H9 (cell line): ENCODE data around the gene MECR. TPM values are rescaled to one million over a fixed set of nuclear protein-coding genes. Genes with fewer than 3 reads are reported as not detected.

Source experiments
- DNase-seq: peaks from one replicate; pipeline ENCODE4 v3.0.0-alpha.2; 2017
- H2AFZ ChIP-seq: one replicate; pipeline ENCODE4 v1.6.1; 2013; ENCODE audit warnings: mild to moderate bottlenecking, low read length, control low read depth, moderate library complexity
- H2AK5ac ChIP-seq: 2 replicates; pipeline ENCODE4 v1.6.1; 2013; ENCODE audit warnings: low read length, control low read depth, mixed read lengths; ENCODE audit not compliant: insufficient read length
- H2BK120ac ChIP-seq: one replicate; pipeline ENCODE4 v1.6.1; 2013; ENCODE audit warnings: low read depth, mild to moderate bottlenecking, low read length, control low read depth, inconsistent platforms; ENCODE audit not compliant: poor library complexity, severe bottlenecking
- H2BK12ac ChIP-seq: 2 replicates; pipeline ENCODE4 v1.6.1; 2013; ENCODE audit warnings: low read length, control low read depth, mixed read lengths, low read depth; ENCODE audit not compliant: insufficient read length
- H2BK15ac ChIP-seq: 2 replicates; pipeline ENCODE4 v1.6.1; 2013; ENCODE audit warnings: low read depth, low read length, control low read depth
- H2BK20ac ChIP-seq: one replicate; pipeline ENCODE4 v1.6.1; 2013; ENCODE audit warnings: low read depth, mild to moderate bottlenecking, low read length, control low read depth, inconsistent platforms; ENCODE audit not compliant: poor library complexity, severe bottlenecking
- H2BK5ac ChIP-seq: 2 replicates; pipeline ENCODE4 v1.6.1; 2013; ENCODE audit warnings: low read length, control low read depth, mixed read lengths; ENCODE audit not compliant: insufficient read length
- H3K14ac ChIP-seq: 2 replicates; pipeline ENCODE4 v1.6.1; 2013; ENCODE audit warnings: low read length, control low read depth; ENCODE audit not compliant: insufficient read depth
- H3K18ac ChIP-seq: 2 replicates; pipeline ENCODE4 v1.6.1; 2013; ENCODE audit warnings: low read depth, mild to moderate bottlenecking, mixed read lengths, low read length, control low read depth; ENCODE audit not compliant: insufficient read length
- H3K23ac ChIP-seq: 2 replicates; pipeline ENCODE4 v1.6.1; 2013; ENCODE audit warnings: low read length, control low read depth, mixed read lengths, low read depth; ENCODE audit not compliant: insufficient read length
- H3K23me2 ChIP-seq: 2 replicates; pipeline ENCODE4 v1.6.1; 2013; ENCODE audit warnings: low read depth, mild to moderate bottlenecking, mixed read lengths, low read length, control low read depth; ENCODE audit not compliant: insufficient read length, poor library complexity, severe bottlenecking
- H3K27ac ChIP-seq: 2 replicates; pipeline ENCODE4 v1.5.1; 2013; ENCODE audit warnings: low read length, control low read depth, mixed read lengths, low read depth; ENCODE audit not compliant: insufficient read length
- H3K27me3 ChIP-seq: 2 replicates; pipeline ENCODE4 v1.6.1; 2013; ENCODE audit warnings: low read length, control low read depth, inconsistent platforms; ENCODE audit not compliant: insufficient read depth
- H3K4ac ChIP-seq: 2 replicates; pipeline ENCODE4 v1.6.1; 2013; ENCODE audit warnings: low read depth, mild to moderate bottlenecking, control low read depth, inconsistent platforms, low read length, moderate library complexity
- H3K4me1 ChIP-seq: 2 replicates; pipeline ENCODE4 v1.6.1; 2013; ENCODE audit warnings: low read length, control low read depth, inconsistent platforms; ENCODE audit not compliant: insufficient read depth
- H3K4me2 ChIP-seq: 2 replicates; pipeline ENCODE4 v1.6.1; 2013; ENCODE audit warnings: low read length, control low read depth, mixed read lengths; ENCODE audit not compliant: insufficient read length, insufficient read depth
- H3K56ac ChIP-seq: 2 replicates; pipeline ENCODE4 v1.6.1; 2013; ENCODE audit warnings: low read depth, mild to moderate bottlenecking, mixed read lengths, low read length, control low read depth; ENCODE audit not compliant: insufficient read length
- H3K79me1 ChIP-seq: 2 replicates; pipeline ENCODE4 v1.6.1; 2013; ENCODE audit warnings: low read depth, mild to moderate bottlenecking, moderate library complexity, low read length, control low read depth, inconsistent platforms; ENCODE audit not compliant: insufficient read depth, poor library complexity, severe bottlenecking
- H3K79me2 ChIP-seq: 2 replicates; pipeline ENCODE4 v1.6.1; 2013; ENCODE audit warnings: low read length, control low read depth, inconsistent platforms; ENCODE audit not compliant: insufficient read depth
- H3K9ac ChIP-seq: 2 replicates; pipeline ENCODE4 v1.6.1; 2013; ENCODE audit warnings: low read length, control low read depth, mixed read lengths; ENCODE audit not compliant: insufficient read length; ENCODE audit errors: extremely low read depth
- H3K9me3 ChIP-seq: one replicate; pipeline ENCODE4 v1.6.1; 2013; ENCODE audit warnings: low read depth, low read length, inconsistent platforms; ENCODE audit not compliant: control insufficient read depth
- H3T11ph ChIP-seq: one replicate; pipeline ENCODE4 v1.6.1; 2013; ENCODE audit warnings: mild to moderate bottlenecking, low read length, control low read depth, inconsistent platforms
- H4K20me1 ChIP-seq: one replicate; pipeline ENCODE4 v1.6.1; 2013; ENCODE audit not compliant: control insufficient read depth, insufficient read length, insufficient read depth
- H4K5ac ChIP-seq: 2 replicates; pipeline ENCODE4 v1.6.1; 2013; ENCODE audit warnings: low read depth, mild to moderate bottlenecking, mixed read lengths, low read length, control low read depth; ENCODE audit not compliant: insufficient read length
- H4K8ac ChIP-seq: replicated peaks from 2 replicates; pipeline ENCODE4 v1.6.1; 2013; ENCODE audit warnings: low read length, control low read depth, mixed read lengths, low read depth; ENCODE audit not compliant: insufficient read length
- H4K91ac ChIP-seq: 2 replicates; pipeline ENCODE4 v1.6.1; 2013; ENCODE audit warnings: low read depth, mild to moderate bottlenecking, moderate library complexity, mixed read lengths, low read length, control low read depth; ENCODE audit not compliant: insufficient read length
- H3K27ac Mint-ChIP-seq, 3 experiments: 2 replicates in 2 of 3; 3 replicates in 1 of 3; pipeline ENCODE4 v1.8.0; 2020 to 2021; ENCODE audit warnings: mixed read lengths in 3 of 3, mild to moderate bottlenecking in 1 of 3, moderate library complexity in 1 of 3
- H3K27me3 Mint-ChIP-seq: 2 replicates; pipeline ENCODE4 v1.8.0; 2021; ENCODE audit warnings: low read depth, mild to moderate bottlenecking, moderate library complexity, mixed read lengths
- H3K36me3 Mint-ChIP-seq, 3 experiments: 2 replicates in 2 of 3; 3 replicates in 1 of 3; pipeline ENCODE4 v1.8.0; 2020 to 2021; ENCODE audit warnings: low read depth in 3 of 3, mixed read lengths in 3 of 3; ENCODE audit not compliant: insufficient read depth in 1 of 3
- H3K4me1 Mint-ChIP-seq, 2 experiments: 2 replicates each; pipeline ENCODE4 v1.8.0; 2020; ENCODE audit warnings: mixed read lengths in 2 of 2
- H3K4me3 Mint-ChIP-seq, 2 experiments: 2 replicates in 1 of 2; 3 replicates in 1 of 2; pipeline ENCODE4 v1.8.0; 2020 to 2021; ENCODE audit warnings: mild to moderate bottlenecking in 2 of 2, mixed read lengths in 2 of 2, moderate library complexity in 1 of 2
- H3K9me3 Mint-ChIP-seq, 2 experiments: 2 replicates in 1 of 2; 3 replicates in 1 of 2; pipeline ENCODE4 v1.8.0; 2020; ENCODE audit warnings: mild to moderate bottlenecking in 2 of 2, mixed read lengths in 2 of 2, moderate library complexity in 1 of 2
- WGBS: extraction: QIAGEN DNeasy Blood & Tissue Kit; methylation state at CpG from one replicate; pipeline ENCODE4 v1.1.7; 2013; ENCODE audit warnings: missing lambda C conversion rate, low lambda C conversion rate, mixed read lengths; ENCODE audit not compliant: insufficient read length; ENCODE audit errors: extremely low coverage; 5-methylcytosine and 5-hydroxymethylcytosine counted together
- total RNA-seq: library from RNA; stranded (reverse); gene quantifications from 2 replicates; pipeline ENCODE4 v1.2.1, GENCODE V29; 2021
- TF ChIP-seq, protein P1 (sequence below): fragments of 200-600 bp; sonication (generic); conservative IDR thresholded peaks from 3 replicates; pipeline ENCODE4 v1.8.0; 2021; ENCODE audit warnings: antibody characterized with exemption, mild to moderate bottlenecking

The MECR gene
- total RNA-seq, 1 experiment from 2014 or later: 30.9 TPM

GRCh38 chr1:29197993-29198392 is 32.7 kb downstream of the MECR start:
- H3K27ac ChIP-seq: no peak overlapping the region

More at GRCh38 chr1:29197993-29198392, 32.7 kb downstream of the MECR start:
- no peak overlapping the region for H3K18ac ChIP-seq
- Mint-ChIP-seq H3K4me1 (peaks cover 6 to 11% of the 10 kb centered on the region in 2 experiments), H3K27me3 (no peaks in the 10 kb centered on the region), H3K36me3 (peaks cover 16 to 51% (median 48%) of the 10 kb centered on the region in 3 experiments; a peak in 6 of 7 replicates), H3K9me3 (no peaks in the 10 kb centered on the region), H3K4me3 (no peak overlapping the region), H3K27ac (peak overlapping the region in 2 of 3 experiments; percentile 53 to 67; a peak in 3 of 7 replicates)
- no peak overlapping the region for H2AK5ac ChIP-seq
- DNase-seq: no peak
- no peak overlapping the region for H3K56ac ChIP-seq
- WGBS: no CpG with 5 or more reads among the region's 12 CpGs
- TF ChIP-seq, protein P1, sequence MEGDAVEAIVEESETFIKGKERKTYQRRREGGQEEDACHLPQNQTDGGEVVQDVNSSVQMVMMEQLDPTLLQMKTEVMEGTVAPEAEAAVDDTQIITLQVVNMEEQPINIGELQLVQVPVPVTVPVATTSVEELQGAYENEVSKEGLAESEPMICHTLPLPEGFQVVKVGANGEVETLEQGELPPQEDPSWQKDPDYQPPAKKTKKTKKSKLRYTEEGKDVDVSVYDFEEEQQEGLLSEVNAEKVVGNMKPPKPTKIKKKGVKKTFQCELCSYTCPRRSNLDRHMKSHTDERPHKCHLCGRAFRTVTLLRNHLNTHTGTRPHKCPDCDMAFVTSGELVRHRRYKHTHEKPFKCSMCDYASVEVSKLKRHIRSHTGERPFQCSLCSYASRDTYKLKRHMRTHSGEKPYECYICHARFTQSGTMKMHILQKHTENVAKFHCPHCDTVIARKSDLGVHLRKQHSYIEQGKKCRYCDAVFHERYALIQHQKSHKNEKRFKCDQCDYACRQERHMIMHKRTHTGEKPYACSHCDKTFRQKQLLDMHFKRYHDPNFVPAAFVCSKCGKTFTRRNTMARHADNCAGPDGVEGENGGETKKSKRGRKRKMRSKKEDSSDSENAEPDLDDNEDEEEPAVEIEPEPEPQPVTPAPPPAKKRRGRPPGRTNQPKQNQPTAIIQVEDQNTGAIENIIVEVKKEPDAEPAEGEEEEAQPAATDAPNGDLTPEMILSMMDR: no peak
- H3K9ac ChIP-seq: no peak overlapping the region
- H3K79me2 ChIP-seq: no peaks in the 10 kb centered on the region
- no peak overlapping the region for H2BK120ac ChIP-seq
- H4K91ac ChIP-seq: no peak overlapping the region
- H3K4me2 ChIP-seq: no peak overlapping the region
- H4K5ac ChIP-seq: no peak overlapping the region
- no peak overlapping the region for H2BK15ac ChIP-seq
- H3T11ph ChIP-seq: no peak overlapping the region
- peaks cover 3% of the 10 kb centered on the region; the same call in 1 of the 2 replicates for H3K4me1 ChIP-seq
- no peaks in the 10 kb centered on the region for H3K23me2 ChIP-seq
- no peaks in the 10 kb centered on the region for H3K27me3 ChIP-seq
- no peak overlapping the region for H4K8ac ChIP-seq
- no peak overlapping the region for H3K4ac ChIP-seq
- no peak overlapping the region for H2BK5ac ChIP-seq
- no peaks in the 10 kb centered on the region for H4K20me1 ChIP-seq
- H2BK20ac ChIP-seq: no peak overlapping the region
- H3K23ac ChIP-seq: no peak overlapping the region
- no peak overlapping the region for H2BK12ac ChIP-seq
- no peak overlapping the region for H2AFZ ChIP-seq
- no peaks in the 10 kb centered on the region for H3K79me1 ChIP-seq
- H3K14ac ChIP-seq: no peak overlapping the region
- no peaks in the 10 kb centered on the region for H3K9me3 ChIP-seq
